HepG2 (cell line): ENCODE results near the gene NPC1. TPM values are rescaled to one million over a fixed set of nuclear protein-coding genes. Genes with fewer than 3 reads are reported as not detected.

Experiments used
- ATAC-seq: fragments of 200-7000 bp; cut with Tn5 transposase; 3 replicates; pipeline ENCODE4 v1.9.1; 2020; ENCODE audit warnings: mild to moderate bottlenecking, moderate library complexity
- BruUV-seq: library from RNA; stranded (reverse); fragments of 400-500 nt; replicated peaks from 2 replicates; lab custom pipeline; 2021; lab: Mats Ljungman, UMichigan
- CTCF ChIA-PET: fragments of 300-600 bp; formaldehyde crosslinking; extraction: SDS; loops from one replicate; lab custom pipeline; 2021; ENCODE audit warnings: low total read pairs, inconsistent platforms, low intra/inter-chr PET ratio; lab: Yijun Ruan, JAX
- POLR2A ChIA-PET: fragments of 350-600 bp; sonication (Branson Sonifier 250); formaldehyde crosslinking; loops from one replicate; lab custom pipeline; 2020; ENCODE audit warnings: antibody characterized with exemption, inconsistent platforms; lab: Yijun Ruan, JAX
- DNase-seq: peaks from one replicate; pipeline ENCODE4 v3.0.0-alpha.2; 2015; ENCODE audit warnings: low spot score
- FAIRE-seq: peaks from 3 replicates; lab custom pipeline; 2011; peaks lifted over from hg19 to GRCh38; lab: Jason Lieb, UNC
- H2AFZ ChIP-seq: one replicate; pipeline ENCODE4 v1.6.1; 2011; ENCODE audit warnings: low read length, inconsistent platforms
- H3K27ac ChIP-seq: fragments of 300-600 bp; 3 replicates; pipeline ENCODE4 v1.8.0; 2011; ENCODE audit warnings: mixed run types, mild to moderate bottlenecking, mixed read lengths, low read length, inconsistent platforms; ENCODE audit not compliant: insufficient read depth; ENCODE audit errors: extremely low read length
- H3K27me3 ChIP-seq, 2 experiments: fragments of 200-600 bp in 1 of 2; 2 replicates in 1 of 2; 3 replicates in 1 of 2; pipeline versions ENCODE4 v1.6.0 to v1.8.0; 2011; ENCODE audit warnings: low read length in 2 of 2, mild to moderate bottlenecking in 2 of 2, moderate library complexity in 2 of 2, inconsistent platforms in 1 of 2; ENCODE audit not compliant: insufficient read depth in 2 of 2, control insufficient read depth in 1 of 2
- H3K36me3 ChIP-seq, 2 experiments: fragments of 200-600 bp in 1 of 2; replicated peaks in 1 of 2; 2 replicates in 1 of 2; 3 replicates in 1 of 2; pipeline versions ENCODE4 v1.5.1 to v1.8.0; 2011; ENCODE audit warnings: low read length in 2 of 2, inconsistent platforms in 1 of 2; ENCODE audit not compliant: insufficient read depth in 2 of 2, control insufficient read depth in 1 of 2
- H3K4me1 ChIP-seq: 2 replicates; pipeline ENCODE4 v1.5.1; 2012; ENCODE audit warnings: low read length, inconsistent platforms; ENCODE audit not compliant: insufficient read depth
- H3K4me2 ChIP-seq: 2 replicates; pipeline ENCODE4 v1.6.0; 2011; ENCODE audit warnings: low read depth, low read length, inconsistent platforms
- H3K4me3 ChIP-seq, 3 experiments: fragments of 200-600 bp in 1 of 3; sonication (generic), shearing (Covaris generic) in 1 of 3; replicated peaks in 1 of 3; 2 replicates each; pipeline ENCODE4 v1.5.1; 2011 to 2016; ENCODE audit warnings: low read length in 3 of 3, inconsistent platforms in 2 of 3, low read depth in 2 of 3, mild to moderate bottlenecking in 2 of 3, control low read depth in 1 of 3, mixed read lengths in 1 of 3; ENCODE audit not compliant: insufficient read depth in 1 of 3
- H3K79me2 ChIP-seq: one replicate; pipeline ENCODE4 v1.6.1; 2011; ENCODE audit warnings: low read length, inconsistent platforms; ENCODE audit not compliant: insufficient read depth
- H3K9ac ChIP-seq: 2 replicates; pipeline ENCODE4 v1.6.0; 2011; ENCODE audit warnings: mild to moderate bottlenecking, low read depth, low read length, inconsistent platforms; ENCODE audit not compliant: insufficient read depth
- H3K9me3 ChIP-seq: 2 replicates; pipeline ENCODE4 v1.5.1; 2012; ENCODE audit warnings: mild to moderate bottlenecking, low read length
- H4K20me1 ChIP-seq: 2 replicates; pipeline ENCODE4 v1.6.0; 2011; ENCODE audit warnings: inconsistent platforms, mild to moderate bottlenecking, low read length, moderate library complexity; ENCODE audit not compliant: insufficient read depth
- ZNF121 ChIP-seq: sonication (generic); formaldehyde crosslinking; IDR thresholded peaks from 2 replicates; pipeline ENCODE4 v1.5.0; 2020; ENCODE audit warnings: mild to moderate bottlenecking, missing genetic modification reagents
- WGBS: methylation state at CpG from one replicate; pipeline ENCODE4 v1.1.6; 2017; ENCODE audit warnings: low lambda C conversion rate; 5-methylcytosine and 5-hydroxymethylcytosine counted together
- in situ Hi-C: cut with HindIII; loops from 2 replicates; pipeline ENCODE4 v1.10.0; 2017; ENCODE audit warnings: low pct_unique_long_range_greater_than_20kb; ENCODE audit not compliant: extremely low pct_ligation_motif_present
- intact Hi-C: fragments of 100-400 bp; cut with micrococcal nuclease; formaldehyde crosslinking; loops from one replicate; pipeline ENCODE4 v1.10.0; 2022; ENCODE audit not compliant: unreplicated experiment
- polyA plus RNA-seq, 8 experiments: library from polyadenylated mRNA; depleted of rRNA in 3 of 8; stranded (reverse) in 7 of 8; unstranded in 1 of 8; fragments of >200 nt; fragmentation: Illumina TruSeq in 4 of 8; extraction: Trizol in 4 of 8; gene quantifications; 2 replicates each; pipeline versions ENCODE4 v1.2.1 to v1.2.3, GENCODE V29; 2011 to 2016; ENCODE audit warnings: low read depth in 4 of 8, missing spikeins in 1 of 8, mixed read lengths in 1 of 8; ENCODE audit not compliant: insufficient read depth in 1 of 8
- total RNA-seq, 5 experiments: library from RNA; depleted of rRNA; stranded (reverse); fragments of >200 nt; fragmentation: Illumina TruSeq; extraction: Trizol; gene quantifications; 2 replicates each; pipeline ENCODE4 v1.2.3, GENCODE V29; 2016; ENCODE audit warnings: low read depth in 1 of 5
- TF ChIP-seq, protein P1 (sequence below): sonication (generic); formaldehyde crosslinking; IDR thresholded peaks from 2 replicates; pipeline ENCODE4 v1.9.0; 2022; ENCODE audit warnings: low read depth, missing genetic modification reagents
- TF ChIP-seq, protein P2 (sequence below): sonication (generic); formaldehyde crosslinking; IDR thresholded peaks from 2 replicates; pipeline ENCODE4 v1.4.0; 2020; ENCODE audit warnings: mild to moderate bottlenecking, missing genetic modification reagents

NPC1 gene
- total and polyA plus RNA-seq, 2 of the 13 experiments (the other 11 are each of a cell fraction or from before 2014, with no cell fraction given): 46.5 to 114 TPM

DNA sequence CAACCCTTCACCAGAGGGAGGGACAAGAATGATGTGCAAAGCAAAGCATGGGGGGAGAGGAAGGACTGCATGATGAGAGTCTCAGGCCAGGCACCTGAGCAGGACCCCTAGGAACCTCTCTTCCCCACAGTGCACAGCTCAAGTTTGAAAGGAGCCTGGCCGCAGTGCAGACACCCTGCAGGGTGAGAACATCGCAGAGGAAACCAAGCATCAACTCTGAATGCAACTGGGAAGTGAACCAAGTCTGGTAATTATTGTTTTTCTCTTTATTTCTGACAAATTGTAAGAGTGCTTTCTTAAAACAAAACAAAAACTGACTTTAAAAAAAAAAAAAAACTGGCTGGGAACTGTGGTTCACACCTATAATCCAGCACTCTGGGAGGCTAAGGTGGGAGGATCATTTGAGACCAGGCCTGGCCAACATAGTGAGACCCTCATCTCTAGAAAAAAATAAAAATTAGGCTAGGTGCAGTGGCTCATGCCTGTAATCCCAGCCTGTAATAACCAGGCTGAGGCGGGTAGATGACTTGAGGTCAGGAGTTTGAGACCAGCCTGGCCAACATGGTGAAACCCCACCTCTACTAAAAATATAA, 15.3 kb downstream of the NPC1 start:
- ChIA-PET CTCF (no interaction called here), POLR2A (interaction anchor here (1.5 to 3.0 kb wide), 4 partner anchors 8 to 15 kb away, joined by 7 to 12 read pairs (median 8); no protein-coding TSS in a partner anchor)
- peaks cover 12 to 44% of the 10 kb centered on the region in 2 experiments for H3K36me3 ChIP-seq
- TF ChIP-seq, protein P1, sequence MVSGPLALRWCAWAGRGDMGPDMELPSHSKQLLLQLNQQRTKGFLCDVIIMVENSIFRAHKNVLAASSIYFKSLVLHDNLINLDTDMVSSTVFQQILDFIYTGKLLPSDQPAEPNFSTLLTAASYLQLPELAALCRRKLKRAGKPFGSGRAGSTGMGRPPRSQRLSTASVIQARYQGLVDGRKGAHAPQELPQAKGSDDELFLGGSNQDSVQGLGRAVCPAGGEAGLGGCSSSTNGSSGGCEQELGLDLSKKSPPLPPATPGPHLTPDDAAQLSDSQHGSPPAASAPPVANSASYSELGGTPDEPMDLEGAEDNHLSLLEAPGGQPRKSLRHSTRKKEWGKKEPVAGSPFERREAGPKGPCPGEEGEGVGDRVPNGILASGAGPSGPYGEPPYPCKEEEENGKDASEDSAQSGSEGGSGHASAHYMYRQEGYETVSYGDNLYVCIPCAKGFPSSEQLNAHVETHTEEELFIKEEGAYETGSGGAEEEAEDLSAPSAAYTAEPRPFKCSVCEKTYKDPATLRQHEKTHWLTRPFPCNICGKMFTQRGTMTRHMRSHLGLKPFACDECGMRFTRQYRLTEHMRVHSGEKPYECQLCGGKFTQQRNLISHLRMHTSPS (CRISPR knock-in tag): no peak
- peak; percentile 42; the same call in 1 of the 2 replicates for TF ChIP-seq ZNF121 (CRISPR knock-in tag)
- TF ChIP-seq, protein P2, sequence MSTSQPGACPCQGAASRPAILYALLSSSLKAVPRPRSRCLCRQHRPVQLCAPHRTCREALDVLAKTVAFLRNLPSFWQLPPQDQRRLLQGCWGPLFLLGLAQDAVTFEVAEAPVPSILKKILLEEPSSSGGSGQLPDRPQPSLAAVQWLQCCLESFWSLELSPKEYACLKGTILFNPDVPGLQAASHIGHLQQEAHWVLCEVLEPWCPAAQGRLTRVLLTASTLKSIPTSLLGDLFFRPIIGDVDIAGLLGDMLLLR (CRISPR knock-in tag): no peak
- intact Hi-C loops (loop anchor here (1.0 kb wide), 1 partner anchor 15 kb away; no protein-coding TSS in a partner anchor), in situ Hi-C loops (no loop called here)
- no TSS peak for BruUV-seq
- H3K79me2 ChIP-seq: peaks cover 34% of the 10 kb centered on the region
- 73% methylated on average over 3 of the region's 3 CpGs for WGBS
- no peak overlapping the region; the same call in 1 of the 2 replicates for H3K4me2 ChIP-seq
- H3K4me1 ChIP-seq: peaks cover 85% of the 10 kb centered on the region
- H3K9ac ChIP-seq: no peak overlapping the region
- peaks cover 10% of the 10 kb centered on the region; the same call in 1 of the 2 replicates for H4K20me1 ChIP-seq
- ATAC-seq (no peak), DNase-seq (no peak), FAIRE-seq (no peak)
- H3K27me3 ChIP-seq: no peaks in the 10 kb centered on the region
- no peak overlapping the region for H2AFZ ChIP-seq
- H3K27ac ChIP-seq: peak overlapping the region; percentile 72
- no peaks in the 10 kb centered on the region for H3K9me3 ChIP-seq
- H3K4me3 ChIP-seq: no peak overlapping the region
